H1 (cell line): ENCODE results near the gene LDLRAD4. TPM values are rescaled to one million over a fixed set of nuclear protein-coding genes. Genes with fewer than 3 reads are reported as not detected.

Experiments
- CTCF ChIA-PET: fragments of 300-600 bp; sonication (Branson Sonifier 250); formaldehyde crosslinking; loops from one replicate; lab custom pipeline; 2021; ENCODE audit not compliant: partially characterized antibody; lab: Charles Lee
- POLR2A ChIA-PET: fragments of 300-600 bp; sonication (Branson Sonifier 250); formaldehyde crosslinking; loops from one replicate; lab custom pipeline; 2021; ENCODE audit warnings: inconsistent platforms; ENCODE audit not compliant: partially characterized antibody; lab: Charles Lee
- DNase-seq, 2 experiments: peaks; one replicate each; pipeline versions ENCODE4 v3.0.0 to v3.0.0-alpha.2; 2010 to 2022; ENCODE audit warnings: low spot score in 2 of 2, low read depth in 1 of 2, mixed read lengths in 1 of 2
- FAIRE-seq: peaks from 2 replicates; lab custom pipeline; 2011; peaks lifted over from hg19 to GRCh38; lab: Jason Lieb, UNC
- H2AFZ ChIP-seq: 2 replicates; pipeline ENCODE4 v1.8.1; 2012; ENCODE audit warnings: low read length, inconsistent platforms
- H2AK5ac ChIP-seq: 2 replicates; pipeline ENCODE4 v1.6.1; 2013; ENCODE audit warnings: low read depth, low read length
- H2BK120ac ChIP-seq: replicated peaks from 2 replicates; pipeline ENCODE3; 2013; ENCODE audit warnings: low read depth, low read length, inconsistent platforms
- H2BK12ac ChIP-seq: 2 replicates; pipeline ENCODE4 v1.6.1; 2013; ENCODE audit warnings: low read depth, low read length
- H2BK15ac ChIP-seq: 2 replicates; pipeline ENCODE4 v1.6.1; 2013; ENCODE audit warnings: low read length
- H2BK20ac ChIP-seq: 2 replicates; pipeline ENCODE4 v1.6.1; 2013; ENCODE audit warnings: low read length
- H2BK5ac ChIP-seq: 2 replicates; pipeline ENCODE4 v1.6.1; 2013; ENCODE audit warnings: low read depth, low read length
- H3K14ac ChIP-seq: 2 replicates; pipeline ENCODE4 v1.6.1; 2013; ENCODE audit warnings: inconsistent platforms; ENCODE audit not compliant: insufficient read length
- H3K18ac ChIP-seq: 2 replicates; pipeline ENCODE4 v1.6.1; 2013; ENCODE audit warnings: low read length; ENCODE audit errors: extremely low read depth
- H3K23ac ChIP-seq: 2 replicates; pipeline ENCODE4 v1.6.1; 2013; ENCODE audit warnings: inconsistent platforms; ENCODE audit not compliant: insufficient read length
- H3K23me2 ChIP-seq: 2 replicates; pipeline ENCODE4 v1.6.1; 2013; ENCODE audit warnings: low read depth, low read length
- H3K27ac ChIP-seq: 2 replicates; pipeline ENCODE4 v1.6.1; 2011; ENCODE audit warnings: low read depth, low read length, inconsistent platforms
- H3K27me3 ChIP-seq, 4 experiments: replicated peaks in 1 of 4; 1 replicate in 1 of 4; 2 replicates in 3 of 4; pipeline versions ENCODE4 v1.6.1 to v1.8.1; 2011 to 2013; ENCODE audit warnings: low read length in 3 of 4, mild to moderate bottlenecking in 3 of 4, inconsistent platforms in 2 of 4, mixed read lengths in 2 of 4, moderate library complexity in 1 of 4; ENCODE audit not compliant: control insufficient read depth in 3 of 4, insufficient read depth in 3 of 4; ENCODE audit errors: extremely low read depth in 1 of 4
- H3K36me3 ChIP-seq, 4 experiments: 2 replicates each; pipeline versions ENCODE4 v1.6.1 to v1.8.1; 2011 to 2013; ENCODE audit warnings: mild to moderate bottlenecking in 4 of 4, low read length in 3 of 4, moderate library complexity in 2 of 4, control low read depth in 1 of 4, inconsistent platforms in 1 of 4; ENCODE audit not compliant: insufficient read depth in 4 of 4, control insufficient read depth in 2 of 4
- H3K4ac ChIP-seq: replicated peaks from 2 replicates; pipeline ENCODE3; 2013; ENCODE audit warnings: low read length, low read depth, mixed read lengths, inconsistent platforms; ENCODE audit not compliant: insufficient read length
- H3K4me1 ChIP-seq, 4 experiments: replicated peaks in 1 of 4; 1 replicate in 1 of 4; 2 replicates in 3 of 4; pipeline versions ENCODE4 v1.6.1 to v1.8.1; 2011 to 2013; ENCODE audit warnings: low read length in 3 of 4, inconsistent platforms in 2 of 4, mixed read lengths in 1 of 4; ENCODE audit not compliant: insufficient read depth in 4 of 4, control insufficient read depth in 3 of 4
- H3K4me2 ChIP-seq, 2 experiments: 2 replicates each; pipeline versions ENCODE4 v1.6.1 to v1.8.1; 2011 to 2013; ENCODE audit warnings: low read depth in 2 of 2, low read length in 2 of 2, control low read depth in 1 of 2, inconsistent platforms in 1 of 2, mild to moderate bottlenecking in 1 of 2; ENCODE audit not compliant: insufficient read depth in 1 of 2
- H3K4me3 ChIP-seq, 4 experiments: fragments of 200-600, 300-600 bp in 1 of 4; sonication (generic), shearing (Covaris generic), sonication (Bioruptor Twin) in 1 of 4; 2 replicates each; pipeline versions ENCODE4 v1.5.1 to v1.8.1; 2011 to 2016; ENCODE audit warnings: low read length in 4 of 4, low read depth in 3 of 4, control low read depth in 2 of 4, inconsistent platforms in 2 of 4, mild to moderate bottlenecking in 2 of 4, mixed read lengths in 1 of 4, moderate library complexity in 1 of 4; ENCODE audit not compliant: insufficient read depth in 2 of 4; ENCODE audit errors: extremely low read depth in 1 of 4
- H3K56ac ChIP-seq: replicated peaks from 2 replicates; pipeline ENCODE3; 2013; ENCODE audit warnings: low read depth, mild to moderate bottlenecking, mixed read lengths, low read length, inconsistent platforms; ENCODE audit not compliant: insufficient read length
- H3K79me1 ChIP-seq: 2 replicates; pipeline ENCODE4 v1.6.1; 2013; ENCODE audit warnings: low read depth, low read length, control low read depth
- H3K79me2 ChIP-seq, 2 experiments: 2 replicates each; pipeline versions ENCODE4 v1.6.1 to v1.8.1; 2012 to 2013; ENCODE audit warnings: low read length in 2 of 2, mild to moderate bottlenecking in 2 of 2, inconsistent platforms in 1 of 2; ENCODE audit not compliant: insufficient read depth in 2 of 2, control insufficient read depth in 1 of 2
- H3K9ac ChIP-seq, 4 experiments: replicated peaks in 1 of 4; 1 replicate in 1 of 4; 2 replicates in 3 of 4; pipeline versions ENCODE4 v1.6.1 to v1.8.1; 2011 to 2013; ENCODE audit warnings: low read depth in 3 of 4, low read length in 3 of 4, control low read depth in 2 of 4, mild to moderate bottlenecking in 2 of 4, moderate library complexity in 2 of 4, inconsistent platforms in 1 of 4; ENCODE audit errors: extremely low read depth in 1 of 4
- H3K9me3 ChIP-seq, 2 experiments: 2 replicates each; pipeline versions ENCODE4 v1.6.1 to v1.8.1; 2012 to 2013; ENCODE audit warnings: mild to moderate bottlenecking in 2 of 2, moderate library complexity in 2 of 2, control low read depth in 1 of 2, inconsistent platforms in 1 of 2, low read depth in 1 of 2, low read length in 1 of 2, mixed read lengths in 1 of 2; ENCODE audit not compliant: insufficient read depth in 2 of 2
- H4K20me1 ChIP-seq, 2 experiments: replicated peaks in 1 of 2; 2 replicates each; pipeline versions ENCODE3 to v1.8.1; 2011 to 2013; ENCODE audit warnings: inconsistent platforms in 2 of 2, low read length in 2 of 2, mild to moderate bottlenecking in 1 of 2; ENCODE audit not compliant: insufficient read depth in 2 of 2, control insufficient read depth in 1 of 2
- H4K5ac ChIP-seq: 2 replicates; pipeline ENCODE4 v1.6.1; 2013; ENCODE audit warnings: low read length, low read depth, mixed read lengths, inconsistent platforms; ENCODE audit not compliant: insufficient read length
- H4K8ac ChIP-seq: 2 replicates; pipeline ENCODE4 v1.8.0; 2013; ENCODE audit warnings: mild to moderate bottlenecking, moderate library complexity, low read length, inconsistent platforms; ENCODE audit not compliant: insufficient read depth; ENCODE audit errors: extremely low read depth
- H4K91ac ChIP-seq: replicated peaks from 2 replicates; pipeline ENCODE3; 2013; ENCODE audit warnings: low read length, mixed read lengths, inconsistent platforms; ENCODE audit not compliant: insufficient read length
- JUN ChIP-seq: IDR thresholded peaks from 2 replicates; pipeline ENCODE4 v1.6.1; 2011; ENCODE audit warnings: low read depth, mild to moderate bottlenecking, improper control_type of control experiment, low read length
- TBP ChIP-seq: IDR thresholded peaks from 2 replicates; pipeline ENCODE4 v1.6.1; 2011; ENCODE audit warnings: low read depth, low read length, improper control_type of control experiment
- WGBS, 2 experiments: shearing (Covaris generic) in 1 of 2; methylation state at CpG; one replicate each; pipeline versions ENCODE4 v1.1.6 to v1.1.7; 2013 to 2015; ENCODE audit warnings: low lambda C conversion rate in 2 of 2, mixed read lengths in 2 of 2, inconsistent platforms in 1 of 2, low coverage in 1 of 2, missing lambda C conversion rate in 1 of 2; ENCODE audit not compliant: insufficient replicate concordance in 2 of 2, insufficient coverage in 1 of 2, insufficient read length in 1 of 2; ENCODE audit errors: extremely low coverage in 1 of 2, missing lambda C conversion rate in 1 of 2; 5-methylcytosine and 5-hydroxymethylcytosine counted together
- polyA plus RNA-seq, 7 experiments: library from polyadenylated mRNA; depleted of rRNA in 3 of 7; stranded (reverse) in 5 of 7; unstranded in 2 of 7; fragments of >200 nt in 5 of 7; fragments of 200-250 nt in 2 of 7; gene quantifications; 1 replicate in 5 of 7; 2 replicates in 1 of 7; 4 replicates in 1 of 7; pipeline versions ENCODE4 v1.2.1 to v1.2.3, GENCODE V29; 2011 to 2013; ENCODE audit warnings: missing spikeins in 2 of 7, mixed read lengths in 2 of 7
- total RNA-seq: library from RNA; stranded (reverse); fragmentation: NEBNext Ultra II Directional; extraction: Animal tissue kit (Norgen Biotek cat#: 25700); gene quantifications from 2 replicates; pipeline ENCODE4 v1.2.1, GENCODE V29; 2021

The LDLRAD4 gene
- total and polyA plus RNA-seq, 2 of the 8 experiments (the other 6 are each of a cell fraction or from before 2014, with no cell fraction given), result 0.77 to 1.4 TPM

- Histone ChIP-seq H3K36me3 (no peaks in the 10 kb centered on the region; a peak in 1 of 8 replicates), H4K8ac (no peak overlapping the region), H4K20me1 (no peaks in the 10 kb centered on the region), H3K4me3 (no peak overlapping the region), H4K91ac (no peak overlapping the region), H2BK20ac (no peak overlapping the region), H3K4me2 (no peak overlapping the region), H3K27ac (no peak overlapping the region), H3K18ac (no peak overlapping the region), H2BK15ac (no peak overlapping the region), H3K79me1 (no peaks in the 10 kb centered on the region), H3K79me2 (no peaks in the 10 kb centered on the region), H3K4me1 (peaks cover 0 to 9% (median 0%) of the 10 kb centered on the region in 4 experiments; a peak in 1 of 7 replicates), H3K9me3 (no peaks in the 10 kb centered on the region), H3K27me3 (no peaks in the 10 kb centered on the region; a peak in 1 of 7 replicates), H2BK12ac (no peak overlapping the region), H3K23ac (no peak overlapping the region), H2BK5ac (no peak overlapping the region), H3K56ac (no peak overlapping the region), H3K9ac (no peak overlapping the region), H2BK120ac (no peak overlapping the region), H2AK5ac (no peak overlapping the region), H2AFZ (no peak overlapping the region), H3K23me2 (no peaks in the 10 kb centered on the region), H4K5ac (no peak overlapping the region), H3K14ac (no peak overlapping the region), H3K4ac (no peak overlapping the region)
- ChIA-PET POLR2A (no interaction called here), CTCF (interaction anchor here (0.8 kb wide), 1 partner anchor 118 kb away, joined by 3 read pairs; no protein-coding TSS in a partner anchor)
- DNase-seq (no peak), FAIRE-seq (no peak)
- 88% methylated on average over 17 of the region's 17 CpGs; no CpG with 5 or more reads in 1 of the 2 experiments for WGBS, 2 experiments
- TF ChIP-seq JUN (no peak), TBP (no peak)
Observed at GRCh38 chr18:13437796-13438506, 219.4 kb downstream of the LDLRAD4 start.
